H1 (cell line): ENCODE measurements around the gene KIF26B. TPM values are rescaled to one million over a fixed set of nuclear protein-coding genes. Genes with fewer than 3 reads are reported as not detected.

Experiments
- CTCF ChIA-PET: fragments of 300-600 bp; sonication (Branson Sonifier 250); formaldehyde crosslinking; loops from one replicate; lab custom pipeline; 2021; ENCODE audit not compliant: partially characterized antibody; lab: Charles Lee
- POLR2A ChIA-PET: fragments of 300-600 bp; sonication (Branson Sonifier 250); formaldehyde crosslinking; loops from one replicate; lab custom pipeline; 2021; ENCODE audit warnings: inconsistent platforms; ENCODE audit not compliant: partially characterized antibody; lab: Charles Lee
- DNase-seq, 2 experiments: peaks; one replicate each; pipeline versions ENCODE4 v3.0.0 to v3.0.0-alpha.2; 2010 to 2022; ENCODE audit warnings: low spot score in 2 of 2, low read depth in 1 of 2, mixed read lengths in 1 of 2
- FAIRE-seq: peaks from 2 replicates; lab custom pipeline; 2011; peaks lifted over from hg19 to GRCh38; lab: Jason Lieb, UNC
- H2AFZ ChIP-seq: 2 replicates; pipeline ENCODE4 v1.8.1; 2012; ENCODE audit warnings: low read length, inconsistent platforms
- H2AK5ac ChIP-seq: 2 replicates; pipeline ENCODE4 v1.6.1; 2013; ENCODE audit warnings: low read depth, low read length
- H2BK120ac ChIP-seq: replicated peaks from 2 replicates; pipeline ENCODE3; 2013; ENCODE audit warnings: low read depth, low read length, inconsistent platforms
- H2BK12ac ChIP-seq: 2 replicates; pipeline ENCODE4 v1.6.1; 2013; ENCODE audit warnings: low read depth, low read length
- H2BK15ac ChIP-seq: 2 replicates; pipeline ENCODE4 v1.6.1; 2013; ENCODE audit warnings: low read length
- H2BK20ac ChIP-seq: 2 replicates; pipeline ENCODE4 v1.6.1; 2013; ENCODE audit warnings: low read length
- H2BK5ac ChIP-seq: 2 replicates; pipeline ENCODE4 v1.6.1; 2013; ENCODE audit warnings: low read depth, low read length
- H3K14ac ChIP-seq: 2 replicates; pipeline ENCODE4 v1.6.1; 2013; ENCODE audit warnings: inconsistent platforms; ENCODE audit not compliant: insufficient read length
- H3K18ac ChIP-seq: 2 replicates; pipeline ENCODE4 v1.6.1; 2013; ENCODE audit warnings: low read length; ENCODE audit errors: extremely low read depth
- H3K23ac ChIP-seq: 2 replicates; pipeline ENCODE4 v1.6.1; 2013; ENCODE audit warnings: inconsistent platforms; ENCODE audit not compliant: insufficient read length
- H3K23me2 ChIP-seq: 2 replicates; pipeline ENCODE4 v1.6.1; 2013; ENCODE audit warnings: low read depth, low read length
- H3K27ac ChIP-seq: 2 replicates; pipeline ENCODE4 v1.6.1; 2011; ENCODE audit warnings: low read depth, low read length, inconsistent platforms
- H3K27me3 ChIP-seq, 4 experiments: replicated peaks in 1 of 4; 1 replicate in 1 of 4; 2 replicates in 3 of 4; pipeline versions ENCODE4 v1.6.1 to v1.8.1; 2011 to 2013; ENCODE audit warnings: low read length in 3 of 4, mild to moderate bottlenecking in 3 of 4, inconsistent platforms in 2 of 4, mixed read lengths in 2 of 4, moderate library complexity in 1 of 4; ENCODE audit not compliant: control insufficient read depth in 3 of 4, insufficient read depth in 3 of 4; ENCODE audit errors: extremely low read depth in 1 of 4
- H3K36me3 ChIP-seq, 4 experiments: 2 replicates each; pipeline versions ENCODE4 v1.6.1 to v1.8.1; 2011 to 2013; ENCODE audit warnings: mild to moderate bottlenecking in 4 of 4, low read length in 3 of 4, moderate library complexity in 2 of 4, control low read depth in 1 of 4, inconsistent platforms in 1 of 4; ENCODE audit not compliant: insufficient read depth in 4 of 4, control insufficient read depth in 2 of 4
- H3K4ac ChIP-seq: replicated peaks from 2 replicates; pipeline ENCODE3; 2013; ENCODE audit warnings: low read length, low read depth, mixed read lengths, inconsistent platforms; ENCODE audit not compliant: insufficient read length
- H3K4me1 ChIP-seq, 4 experiments: replicated peaks in 1 of 4; 1 replicate in 1 of 4; 2 replicates in 3 of 4; pipeline versions ENCODE4 v1.6.1 to v1.8.1; 2011 to 2013; ENCODE audit warnings: low read length in 3 of 4, inconsistent platforms in 2 of 4, mixed read lengths in 1 of 4; ENCODE audit not compliant: insufficient read depth in 4 of 4, control insufficient read depth in 3 of 4
- H3K4me2 ChIP-seq, 2 experiments: 2 replicates each; pipeline versions ENCODE4 v1.6.1 to v1.8.1; 2011 to 2013; ENCODE audit warnings: low read depth in 2 of 2, low read length in 2 of 2, control low read depth in 1 of 2, inconsistent platforms in 1 of 2, mild to moderate bottlenecking in 1 of 2; ENCODE audit not compliant: insufficient read depth in 1 of 2
- H3K4me3 ChIP-seq, 4 experiments: fragments of 200-600, 300-600 bp in 1 of 4; sonication (generic), shearing (Covaris generic), sonication (Bioruptor Twin) in 1 of 4; 2 replicates each; pipeline versions ENCODE4 v1.5.1 to v1.8.1; 2011 to 2016; ENCODE audit warnings: low read length in 4 of 4, low read depth in 3 of 4, control low read depth in 2 of 4, inconsistent platforms in 2 of 4, mild to moderate bottlenecking in 2 of 4, mixed read lengths in 1 of 4, moderate library complexity in 1 of 4; ENCODE audit not compliant: insufficient read depth in 2 of 4; ENCODE audit errors: extremely low read depth in 1 of 4
- H3K56ac ChIP-seq: replicated peaks from 2 replicates; pipeline ENCODE3; 2013; ENCODE audit warnings: low read depth, mild to moderate bottlenecking, mixed read lengths, low read length, inconsistent platforms; ENCODE audit not compliant: insufficient read length
- H3K79me1 ChIP-seq: 2 replicates; pipeline ENCODE4 v1.6.1; 2013; ENCODE audit warnings: low read depth, low read length, control low read depth
- H3K79me2 ChIP-seq, 2 experiments: 2 replicates each; pipeline versions ENCODE4 v1.6.1 to v1.8.1; 2012 to 2013; ENCODE audit warnings: low read length in 2 of 2, mild to moderate bottlenecking in 2 of 2, inconsistent platforms in 1 of 2; ENCODE audit not compliant: insufficient read depth in 2 of 2, control insufficient read depth in 1 of 2
- H3K9ac ChIP-seq, 4 experiments: replicated peaks in 1 of 4; 1 replicate in 1 of 4; 2 replicates in 3 of 4; pipeline versions ENCODE4 v1.6.1 to v1.8.1; 2011 to 2013; ENCODE audit warnings: low read depth in 3 of 4, low read length in 3 of 4, control low read depth in 2 of 4, mild to moderate bottlenecking in 2 of 4, moderate library complexity in 2 of 4, inconsistent platforms in 1 of 4; ENCODE audit errors: extremely low read depth in 1 of 4
- H3K9me3 ChIP-seq, 2 experiments: 2 replicates each; pipeline versions ENCODE4 v1.6.1 to v1.8.1; 2012 to 2013; ENCODE audit warnings: mild to moderate bottlenecking in 2 of 2, moderate library complexity in 2 of 2, control low read depth in 1 of 2, inconsistent platforms in 1 of 2, low read depth in 1 of 2, low read length in 1 of 2, mixed read lengths in 1 of 2; ENCODE audit not compliant: insufficient read depth in 2 of 2
- H4K20me1 ChIP-seq, 2 experiments: replicated peaks in 1 of 2; 2 replicates each; pipeline versions ENCODE3 to v1.8.1; 2011 to 2013; ENCODE audit warnings: inconsistent platforms in 2 of 2, low read length in 2 of 2, mild to moderate bottlenecking in 1 of 2; ENCODE audit not compliant: insufficient read depth in 2 of 2, control insufficient read depth in 1 of 2
- H4K5ac ChIP-seq: 2 replicates; pipeline ENCODE4 v1.6.1; 2013; ENCODE audit warnings: low read length, low read depth, mixed read lengths, inconsistent platforms; ENCODE audit not compliant: insufficient read length
- H4K8ac ChIP-seq: 2 replicates; pipeline ENCODE4 v1.8.0; 2013; ENCODE audit warnings: mild to moderate bottlenecking, moderate library complexity, low read length, inconsistent platforms; ENCODE audit not compliant: insufficient read depth; ENCODE audit errors: extremely low read depth
- H4K91ac ChIP-seq: replicated peaks from 2 replicates; pipeline ENCODE3; 2013; ENCODE audit warnings: low read length, mixed read lengths, inconsistent platforms; ENCODE audit not compliant: insufficient read length
- ASH2L ChIP-seq: fragments of 200-600, 300-600 bp; sonication (generic); IDR thresholded peaks from one replicate; pipeline ENCODE4 v1.7.1; 2017; ENCODE audit warnings: low read length
- CEBPB ChIP-seq: IDR thresholded peaks from 2 replicates; pipeline ENCODE4 v1.6.1; 2012; ENCODE audit warnings: low read depth, low read length
- EP300 ChIP-seq, 2 experiments: IDR thresholded peaks; 1 replicate in 1 of 2; 2 replicates in 1 of 2; pipeline ENCODE4 v1.6.1; 2011 to 2012; ENCODE audit warnings: low read depth in 2 of 2, low read length in 2 of 2, mild to moderate bottlenecking in 2 of 2, borderline replicate concordance in 1 of 2, inconsistent platforms in 1 of 2, moderate library complexity in 1 of 2
- HDAC2 ChIP-seq, 2 experiments: fragments of 300-600 bp in 1 of 2; sonication (generic) in 1 of 2; IDR thresholded peaks; 2 replicates each; pipeline ENCODE4 v1.6.1; 2011 to 2012; ENCODE audit warnings: low read depth in 2 of 2, low read length in 2 of 2, mild to moderate bottlenecking in 2 of 2, moderate library complexity in 2 of 2, borderline replicate concordance in 1 of 2, inconsistent platforms in 1 of 2
- JUND ChIP-seq: IDR thresholded peaks from 2 replicates; pipeline ENCODE4 v1.6.1; 2011; ENCODE audit warnings: mild to moderate bottlenecking, improper control_type of control experiment, low read length
- KDM5A ChIP-seq: fragments of 200-600 bp; IDR thresholded peaks from 2 replicates; pipeline ENCODE4 v1.7.1; 2012; ENCODE audit warnings: mild to moderate bottlenecking, low read length, inconsistent platforms, mixed read lengths
- POU5F1 ChIP-seq: IDR thresholded peaks from 2 replicates; pipeline ENCODE4 v1.6.1; 2011; ENCODE audit warnings: low read depth, mild to moderate bottlenecking, low read length, moderate library complexity
- SAP30 ChIP-seq: fragments of 300-600 bp; sonication (generic); IDR thresholded peaks from 2 replicates; pipeline ENCODE4 v1.7.1; 2012; ENCODE audit warnings: low read length, moderate library complexity, mild to moderate bottlenecking, inconsistent platforms; ENCODE audit not compliant: insufficient read depth, insufficient replicate concordance
- SIN3A ChIP-seq, 2 experiments: IDR thresholded peaks in 1 of 2; conservative IDR thresholded peaks in 1 of 2; 2 replicates each; pipeline ENCODE4 v1.6.1; 2011 to 2012; ENCODE audit warnings: low read length in 2 of 2, improper control_type of control experiment in 1 of 2, low read depth in 1 of 2, mild to moderate bottlenecking in 1 of 2
- TEAD4 ChIP-seq: IDR thresholded peaks from 2 replicates; pipeline ENCODE4 v1.6.1; 2012; ENCODE audit warnings: low read depth, low read length, inconsistent platforms, mixed read lengths
- WGBS, 2 experiments: shearing (Covaris generic) in 1 of 2; methylation state at CpG; one replicate each; pipeline versions ENCODE4 v1.1.6 to v1.1.7; 2013 to 2015; ENCODE audit warnings: low lambda C conversion rate in 2 of 2, mixed read lengths in 2 of 2, inconsistent platforms in 1 of 2, low coverage in 1 of 2, missing lambda C conversion rate in 1 of 2; ENCODE audit not compliant: insufficient replicate concordance in 2 of 2, insufficient coverage in 1 of 2, insufficient read length in 1 of 2; ENCODE audit errors: extremely low coverage in 1 of 2, missing lambda C conversion rate in 1 of 2; 5-methylcytosine and 5-hydroxymethylcytosine counted together
- polyA plus RNA-seq, 7 experiments: library from polyadenylated mRNA; depleted of rRNA in 3 of 7; stranded (reverse) in 5 of 7; unstranded in 2 of 7; fragments of >200 nt in 5 of 7; fragments of 200-250 nt in 2 of 7; gene quantifications; 1 replicate in 5 of 7; 2 replicates in 1 of 7; 4 replicates in 1 of 7; pipeline versions ENCODE4 v1.2.1 to v1.2.3, GENCODE V29; 2011 to 2013; ENCODE audit warnings: missing spikeins in 2 of 7, mixed read lengths in 2 of 7
- total RNA-seq: library from RNA; stranded (reverse); fragmentation: NEBNext Ultra II Directional; extraction: Animal tissue kit (Norgen Biotek cat#: 25700); gene quantifications from 2 replicates; pipeline ENCODE4 v1.2.1, GENCODE V29; 2021

Gene KIF26B
- total and polyA plus RNA-seq, 2 of the 8 experiments (the other 6 are each of a cell fraction or from before 2014, with no cell fraction given): 0.06 to 0.28 TPM

GRCh38 chr1:245234217-245235081 is 79.7 kb downstream of the KIF26B start:
- H3K56ac ChIP-seq: no peak overlapping the region
- no peaks in the 10 kb centered on the region; a peak in 1 of 7 replicates for H3K27me3 ChIP-seq
- DNase-seq (peak; percentile 56 to 72), FAIRE-seq (no peak)
- no peak overlapping the region for H4K5ac ChIP-seq
- H3K4ac ChIP-seq: no peak overlapping the region
- H3K4me3 ChIP-seq: peak overlapping the region in 1 of 4 experiments; percentile 38; a peak in 4 of 8 replicates
- no peak overlapping the region for H2AK5ac ChIP-seq
- H3K27ac ChIP-seq: no peak overlapping the region
- H4K91ac ChIP-seq: no peak overlapping the region
- H4K8ac ChIP-seq: no peak overlapping the region; the same call in 1 of the 2 replicates
- ChIA-PET POLR2A (no interaction called here), CTCF (interaction anchor here (0.7 to 1.9 kb wide), 4 partner anchors 38 to 81 kb away, joined by 3 to 6 read pairs (median 4); no protein-coding TSS in a partner anchor)
- H4K20me1 ChIP-seq: no peaks in the 10 kb centered on the region
- peak overlapping the region; percentile 90 for H3K18ac ChIP-seq
- H3K79me1 ChIP-seq: no peaks in the 10 kb centered on the region
- 37% methylated on average over 26 of the region's 26 CpGs; no CpG with 5 or more reads in 1 of the 2 experiments for WGBS, 2 experiments
- H3K4me1 ChIP-seq: peaks cover 0 to 9% (median 6%) of the 10 kb centered on the region in 4 experiments; a peak in 6 of 7 replicates
- H2BK120ac ChIP-seq: no peak overlapping the region
- 0 out of 2 replicates have a peak overlapping the region, but pooled peaks have one; percentile 3 for H2BK15ac ChIP-seq
- no peak overlapping the region for H2BK5ac ChIP-seq
- no peaks in the 10 kb centered on the region for H3K36me3 ChIP-seq
- no peak overlapping the region for H3K23ac ChIP-seq
- H3K79me2 ChIP-seq: no peaks in the 10 kb centered on the region
- peaks cover 3% of the 10 kb centered on the region; the same call in 1 of the 2 replicates for H3K23me2 ChIP-seq
- peak overlapping the region; percentile 44 to 54 for H3K4me2 ChIP-seq
- H2BK20ac ChIP-seq: peak overlapping the region; percentile 80; the same call in 1 of the 2 replicates
- no peak overlapping the region for H2AFZ ChIP-seq
- H3K9me3 ChIP-seq: no peaks in the 10 kb centered on the region
- H2BK12ac ChIP-seq: peak overlapping the region; percentile 71; the same call in 1 of the 2 replicates
- H3K14ac ChIP-seq: no peak overlapping the region
- H3K9ac ChIP-seq: no peak overlapping the region; a peak in 1 of 7 replicates
- TF ChIP-seq JUND: no peak
- TF ChIP-seq HDAC2 (IDR thresholded peaks at IDR 0.05; ENCODE audit: borderline replicate concordance in 1 of 2, low read depth in 2 of 2, low read length in 2 of 2): 0 out of 4 replicates have a peak, but pooled peaks of 1 of the 2 experiments have one; percentile 31
- no peak for TF ChIP-seq KDM5A
- no peak for TF ChIP-seq EP300 (IDR thresholded peaks at IDR 0.05; ENCODE audit: borderline replicate concordance in 1 of 2, low read depth in 2 of 2, low read length in 2 of 2)
- no peak for TF ChIP-seq POU5F1
- no peak for TF ChIP-seq TEAD4
- TF ChIP-seq SAP30: no peak
- TF ChIP-seq SIN3A (conservative IDR thresholded peaks at IDR 0.05 in 1 of 2, IDR thresholded peaks at IDR 0.05 in 1 of 2; ENCODE audit: low read depth in 1 of 2, low read length in 2 of 2): no peak
- no peak for TF ChIP-seq ASH2L
- peak; percentile 50; the same call in 1 of the 2 replicates for TF ChIP-seq CEBPB
